KMS-11 (cell line): ENCODE measurements around the gene AUTS2.
"Not testable (repeated sequence)": the region's sequence is repeated elsewhere in the genome, so short reads cannot be mapped to it uniquely, and the experiment has no call there.

ENCODE experiments used
- H2AFZ ChIP-seq: fragments of 200-600 bp; sonication (generic); 2 replicates; pipeline ENCODE4 v1.6.1; 2016; ENCODE audit warnings: antibody characterized with exemption, mixed run types, low read depth
- H3K27ac ChIP-seq: fragments of 200-600 bp; sonication (generic); 2 replicates; pipeline ENCODE4 v1.6.1; 2016; ENCODE audit warnings: mild to moderate bottlenecking, mixed run types
- H3K27me3 ChIP-seq: fragments of 200-600 bp; sonication (generic); 2 replicates; pipeline ENCODE4 v1.6.1; 2017; ENCODE audit warnings: mild to moderate bottlenecking, low read depth, mixed run types, moderate library complexity; ENCODE audit not compliant: insufficient read depth
- H3K36me3 ChIP-seq: fragments of 200-600 bp; sonication (generic); 2 replicates; pipeline ENCODE4 v1.6.1; 2017; ENCODE audit warnings: mild to moderate bottlenecking, mixed run types; ENCODE audit not compliant: insufficient read depth
- H3K4me1 ChIP-seq: fragments of 200-600 bp; sonication (generic); 2 replicates; pipeline ENCODE4 v1.6.1; 2016; ENCODE audit warnings: mild to moderate bottlenecking, low read depth, mixed run types; ENCODE audit not compliant: poor library complexity, severe bottlenecking
- H3K4me2 ChIP-seq: fragments of 200-600 bp; sonication (generic); 2 replicates; pipeline ENCODE4 v1.7.0; 2016; ENCODE audit warnings: mild to moderate bottlenecking, mixed run types
- H3K4me3 ChIP-seq: fragments of 200-600 bp; sonication (generic); IDR thresholded peaks from 2 replicates; pipeline ENCODE4 v1.6.1; 2017; ENCODE audit warnings: low read depth, low read length, mixed read lengths; ENCODE audit not compliant: insufficient read depth
- H3K79me2 ChIP-seq: fragments of 200-600 bp; sonication (generic); 2 replicates; pipeline ENCODE4 v1.6.1; 2016; ENCODE audit warnings: low read depth, mixed run types; ENCODE audit not compliant: insufficient read depth
- H3K9ac ChIP-seq: fragments of 200-600 bp; sonication (generic); 2 replicates; pipeline ENCODE4 v1.6.1; 2016; ENCODE audit warnings: mild to moderate bottlenecking, mixed run types
- H4K20me1 ChIP-seq: fragments of 200-600 bp; sonication (generic); 2 replicates; pipeline ENCODE4 v1.6.1; 2016; ENCODE audit warnings: mild to moderate bottlenecking, mixed run types; ENCODE audit not compliant: insufficient read depth
- CTCF ChIP-seq: fragments of 200-600 bp; sonication (generic); conservative IDR thresholded peaks from 2 replicates; pipeline ENCODE4 v1.6.1; 2017; ENCODE audit warnings: low read depth, mild to moderate bottlenecking, antibody characterized with exemption, low read length, moderate library complexity, mixed read lengths

The AUTS2 gene

GRCh38 chr7:70356085-70356786 is 758.0 kb downstream of the AUTS2 start:
- Histone ChIP-seq H3K4me1 (no peaks in the 10 kb centered on the region), H3K36me3 (no peaks in the 10 kb centered on the region), H3K4me2 (no peak overlapping the region), H3K79me2 (no peaks in the 10 kb centered on the region), H3K9ac (no peak overlapping the region), H2AFZ (no peak overlapping the region), H3K27me3 (no peaks in the 10 kb centered on the region), H4K20me1 (no peaks in the 10 kb centered on the region), H3K27ac (no peak overlapping the region), H3K4me3 (no peak overlapping the region)
- no peak for TF ChIP-seq CTCF

- Histone ChIP-seq H3K79me2 (no peaks in the 10 kb centered on the region), H3K4me3 (no peak overlapping the region), H3K9ac (no peak overlapping the region), H3K4me1 (no peaks in the 10 kb centered on the region), H3K4me2 (no peak overlapping the region), H4K20me1 (no peaks in the 10 kb centered on the region), H3K36me3 (no peaks in the 10 kb centered on the region), H3K27ac (no peak overlapping the region), H3K27me3 (no peaks in the 10 kb centered on the region), H2AFZ (no peak overlapping the region)
- TF ChIP-seq CTCF, result no peak
These were observed 758.6 kb downstream of the AUTS2 start for GRCh38 chr7:70356787-70357328.

DNA sequence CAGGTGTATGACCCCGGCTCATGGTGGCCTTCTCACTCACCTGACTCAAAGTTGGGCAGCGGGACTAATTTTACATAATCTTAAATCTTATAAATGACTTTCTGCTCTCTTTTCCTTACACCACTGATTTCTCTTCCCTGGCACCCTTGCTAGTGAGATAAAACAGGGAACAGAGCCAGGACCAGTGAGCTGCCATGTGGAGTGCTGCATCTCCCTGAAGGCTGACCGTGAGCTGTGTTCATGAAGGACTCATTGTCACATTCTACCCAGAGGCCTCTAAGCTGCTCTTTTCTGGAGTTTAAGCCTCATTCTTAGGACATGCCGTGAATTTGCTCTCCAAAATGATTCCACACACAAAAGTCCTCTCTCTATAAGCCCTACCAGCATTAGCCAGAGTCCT is 762.3 kb downstream of the AUTS2 start:
- H3K79me2 ChIP-seq, result no peaks in the 10 kb centered on the region
- TF ChIP-seq CTCF, result no peak
- no peak overlapping the region for H2AFZ ChIP-seq
- H3K36me3 ChIP-seq, result no peaks in the 10 kb centered on the region
- H3K27me3 ChIP-seq, result no peaks in the 10 kb centered on the region
- no peak overlapping the region for H3K27ac ChIP-seq
- no peak overlapping the region for H3K4me2 ChIP-seq
- H3K9ac ChIP-seq, result no peak overlapping the region
- H4K20me1 ChIP-seq, result no peaks in the 10 kb centered on the region
- H3K4me3 ChIP-seq, result no peak overlapping the region
- H3K4me1 ChIP-seq, result no peaks in the 10 kb centered on the region

DNA sequence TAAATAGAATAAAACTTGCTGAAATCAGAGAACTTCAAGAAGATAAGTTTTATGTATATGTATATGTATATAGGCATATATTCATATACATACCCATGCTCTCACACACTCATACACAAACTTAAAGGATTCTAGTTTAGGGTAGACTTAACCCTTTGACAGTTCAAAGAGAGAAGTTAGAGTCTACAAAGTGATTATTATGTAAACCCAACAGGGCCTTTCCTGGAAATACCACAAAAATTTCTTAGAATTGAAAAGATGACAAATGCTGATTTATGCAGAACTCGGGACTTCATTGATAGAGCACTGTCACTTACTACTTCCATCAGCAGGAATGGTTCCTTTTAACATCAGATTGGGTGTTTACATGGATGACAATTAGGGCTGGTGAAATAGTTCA is 763.5 kb downstream of the AUTS2 start:
- no peak overlapping the region for H3K4me2 ChIP-seq
- no peaks in the 10 kb centered on the region for H3K27me3 ChIP-seq
- H3K79me2 ChIP-seq, result no peaks in the 10 kb centered on the region
- no peak overlapping the region for H3K4me3 ChIP-seq
- H4K20me1 ChIP-seq, result no peaks in the 10 kb centered on the region
- no peak overlapping the region for H3K9ac ChIP-seq
- no peak overlapping the region for H3K27ac ChIP-seq
- no peak for TF ChIP-seq CTCF
- H2AFZ ChIP-seq, result no peak overlapping the region
- H3K4me1 ChIP-seq, result no peaks in the 10 kb centered on the region
- H3K36me3 ChIP-seq, result no peaks in the 10 kb centered on the region

DNA sequence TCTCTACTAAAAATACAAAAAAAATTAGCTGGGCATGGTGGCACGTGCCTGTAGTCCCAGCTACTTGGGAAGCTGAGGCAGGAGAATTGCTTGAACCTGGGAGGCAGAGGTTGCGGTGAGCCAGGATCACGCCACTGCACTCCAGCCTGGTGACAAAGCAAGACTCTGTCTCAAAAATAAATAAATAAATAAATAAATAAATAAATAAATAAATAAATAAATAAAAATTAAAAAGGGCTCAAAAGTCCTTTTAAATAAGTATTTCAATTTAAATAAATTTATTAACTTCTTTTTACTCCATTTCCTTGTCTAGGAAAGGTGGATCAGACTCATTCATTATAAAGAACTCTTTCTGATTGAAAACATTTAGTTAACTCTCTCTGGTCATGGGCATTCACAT is 766.1 kb downstream of the AUTS2 start:
- not testable (repeated sequence) for H3K27ac ChIP-seq, H2AFZ ChIP-seq, H3K36me3 ChIP-seq, H3K27me3 ChIP-seq, H3K9ac ChIP-seq, H3K79me2 ChIP-seq, H3K4me1 ChIP-seq, H4K20me1 ChIP-seq, H3K4me2 ChIP-seq, H3K4me3 ChIP-seq
